Right lobe of liver (tissue), 6 donors: ENCODE results near the gene PARL. TPM values are rescaled to one million over a fixed set of nuclear protein-coding genes. Genes with fewer than 3 reads are reported as not detected.

Experiments used
- ATAC-seq, 4 donors: fragments of 200-7000 bp; cut with Tn5 transposase; one replicate each; pipeline ENCODE4 v1.9.1; 2020; ENCODE audit warnings: mild to moderate bottlenecking in 4 of 4, moderate library complexity in 4 of 4
- DNase-seq, 3 donors: peaks; one replicate each; pipeline ENCODE4 v3.0.0-alpha.2; 2020
- H3K27ac ChIP-seq, 3 donors: fragments of 200-600 bp; one replicate each; pipeline ENCODE4 v1.8.0; 2022
- H3K27me3 ChIP-seq, 2 donors: fragments of 200-600 bp; one replicate each; pipeline ENCODE4 v1.8.0; 2022
- H3K36me3 ChIP-seq, 4 donors: fragments of 200-600 bp; sonication (generic) in 1 of 4; one replicate each; pipeline versions ENCODE4 v1.5.1 to v1.8.0; 2017 to 2022; ENCODE audit warnings: control low read depth in 1 of 4
- H3K4me1 ChIP-seq, 4 donors: fragments of 200-600 bp; sonication (generic) in 1 of 4; one replicate each; pipeline versions ENCODE4 v1.5.1 to v1.8.0; 2017 to 2022; ENCODE audit warnings: control low read depth in 1 of 4
- H3K4me3 ChIP-seq, 3 donors: fragments of 200-600 bp; one replicate each; pipeline ENCODE4 v1.8.0; 2022
- H3K9me3 ChIP-seq, 4 donors: fragments of 200-600 bp; sonication (generic) in 1 of 4; one replicate each; pipeline versions ENCODE4 v1.5.1 to v1.8.0; 2017 to 2022; ENCODE audit warnings: control low read depth in 1 of 4
- POLR2A ChIP-seq: fragments of 450-650 bp; IDR thresholded peaks from one replicate; pipeline ENCODE4 v1.6.1; 2017; ENCODE audit warnings: antibody characterized with exemption, mild to moderate bottlenecking
- WGBS: methylation state at CpG from one replicate; pipeline ENCODE4 v1.1.6; 2018; ENCODE audit warnings: low coverage, low lambda C conversion rate; ENCODE audit not compliant: insufficient coverage; ENCODE audit errors: missing lambda C conversion rate; 5-methylcytosine and 5-hydroxymethylcytosine counted together
- intact Hi-C, 2 donors: fragments of 100-400 bp; cut with DNase I; formaldehyde crosslinking; loops; one replicate each; pipeline versions ENCODE4 v1.11.2 to v1.14.1; 2022
- total RNA-seq, 6 experiments: library from RNA; depleted of rRNA in 2 of 6; stranded (reverse); fragments of >200 nt in 2 of 6; fragmentation: NEBNext Ultra II Directional in 3 of 6; extraction: Animal tissue kit (Norgen Biotek cat#: 25700) in 3 of 6; gene quantifications; one replicate each; pipeline versions ENCODE4 v1.1.0 to v1.2.4, GENCODE V29; 2016 to 2023
- TF ChIP-seq, protein P1 (sequence below), 4 donors: fragments of 200-600 bp in 3 of 4; fragments of 450-650 bp in 1 of 4; IDR thresholded peaks; one replicate each; pipeline versions ENCODE4 v1.5.1 to v1.8.0; 2016 to 2022; ENCODE audit warnings: antibody characterized with exemption in 4 of 4, mild to moderate bottlenecking in 2 of 4
- donor health status: DM: no; HTN: yes; CAD: no.
- donor health status: DM: no; HTN: no; CAD: no.
- donor health status: DM: no; HTN: no; CAD: no.
- donor health status: DM: no; HTN: yes; CAD: no.
- donor health status: DM: no; HTN: yes; CAD: no.

Gene PARL
- total RNA-seq, 6 experiments from 2014 or later = 23.7 to 29.0 (median 26.2) TPM

GRCh38 chr3:183797996-183798395 is 86.7 kb downstream of the PARL start:
- Histone ChIP-seq H3K9me3 (no peaks in the 10 kb centered on the region), H3K4me1 (no peaks in the 10 kb centered on the region), H3K27me3 (no peaks in the 10 kb centered on the region), H3K27ac (no peak overlapping the region), H3K36me3 (peaks cover 4 to 40% (median 17%) of the 10 kb centered on the region in 4 donors), H3K4me3 (no peak overlapping the region)
- TF ChIP-seq, protein P1, sequence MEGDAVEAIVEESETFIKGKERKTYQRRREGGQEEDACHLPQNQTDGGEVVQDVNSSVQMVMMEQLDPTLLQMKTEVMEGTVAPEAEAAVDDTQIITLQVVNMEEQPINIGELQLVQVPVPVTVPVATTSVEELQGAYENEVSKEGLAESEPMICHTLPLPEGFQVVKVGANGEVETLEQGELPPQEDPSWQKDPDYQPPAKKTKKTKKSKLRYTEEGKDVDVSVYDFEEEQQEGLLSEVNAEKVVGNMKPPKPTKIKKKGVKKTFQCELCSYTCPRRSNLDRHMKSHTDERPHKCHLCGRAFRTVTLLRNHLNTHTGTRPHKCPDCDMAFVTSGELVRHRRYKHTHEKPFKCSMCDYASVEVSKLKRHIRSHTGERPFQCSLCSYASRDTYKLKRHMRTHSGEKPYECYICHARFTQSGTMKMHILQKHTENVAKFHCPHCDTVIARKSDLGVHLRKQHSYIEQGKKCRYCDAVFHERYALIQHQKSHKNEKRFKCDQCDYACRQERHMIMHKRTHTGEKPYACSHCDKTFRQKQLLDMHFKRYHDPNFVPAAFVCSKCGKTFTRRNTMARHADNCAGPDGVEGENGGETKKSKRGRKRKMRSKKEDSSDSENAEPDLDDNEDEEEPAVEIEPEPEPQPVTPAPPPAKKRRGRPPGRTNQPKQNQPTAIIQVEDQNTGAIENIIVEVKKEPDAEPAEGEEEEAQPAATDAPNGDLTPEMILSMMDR (IDR thresholded peaks at IDR 0.05) = no peak
- TF ChIP-seq POLR2A = no peak
- ATAC-seq (no peak), DNase-seq (no peak)
- intact Hi-C loops = no loop called here
- 88% methylated on average over 6 of the region's 9 CpGs for WGBS

GRCh38 chr3:183796372-183796771 is 88.3 kb downstream of the PARL start:
- Histone ChIP-seq H3K27me3 (no peaks in the 10 kb centered on the region), H3K36me3 (peaks cover 3 to 33% (median 15%) of the 10 kb centered on the region in 4 donors), H3K27ac (no peak overlapping the region), H3K4me1 (no peaks in the 10 kb centered on the region), H3K4me3 (no peak overlapping the region), H3K9me3 (no peaks in the 10 kb centered on the region)
- WGBS = 80% methylated on average over 6 of the region's 6 CpGs
- no peak for DNase-seq
- TF ChIP-seq, protein P1 (IDR thresholded peaks at IDR 0.05) = no peak
- TF ChIP-seq POLR2A = no peak
- intact Hi-C loops = no loop called here
- ATAC-seq = no peak

- Histone ChIP-seq H3K4me1 (no peaks in the 10 kb centered on the region), H3K9me3 (no peaks in the 10 kb centered on the region), H3K4me3 (no peak overlapping the region), H3K27me3 (no peaks in the 10 kb centered on the region), H3K27ac (no peak overlapping the region), H3K36me3 (peaks cover 0 to 23% (median 15%) of the 10 kb centered on the region in 4 donors)
- DNase-seq = no peak
- ATAC-seq = no peak
- WGBS = 91% methylated on average over 4 of the region's 4 CpGs
- intact Hi-C loops = no loop called here
- TF ChIP-seq, protein P1 (IDR thresholded peaks at IDR 0.05) = no peak
- no peak for TF ChIP-seq POLR2A
Observed at GRCh38 chr3:183794452-183794851, 90.2 kb downstream of the PARL start.

DNA sequence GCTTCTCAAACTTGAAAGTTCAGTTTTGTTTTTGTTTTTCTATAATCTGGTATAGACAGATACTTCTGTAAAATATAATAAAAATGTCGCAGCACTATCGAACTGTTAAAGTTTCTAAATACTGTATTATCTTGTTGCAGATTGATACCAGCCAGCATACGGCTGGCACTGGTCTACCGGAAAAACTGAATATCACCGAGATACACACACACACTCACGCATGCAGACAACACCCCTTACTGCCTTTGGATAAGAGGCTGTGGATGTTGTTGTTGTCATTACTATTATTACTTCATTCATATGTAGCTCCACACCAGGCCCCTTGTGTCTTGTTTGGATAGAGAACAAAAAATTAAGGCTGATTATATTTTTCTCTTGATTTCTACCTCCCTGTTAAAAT is 91.7 kb downstream of the PARL start:
- H3K36me3 ChIP-seq = peaks cover 0 to 15% (median 11%) of the 10 kb centered on the region in 4 donors
- no peaks in the 10 kb centered on the region for H3K9me3 ChIP-seq
- H3K4me3 ChIP-seq = no peak overlapping the region
- WGBS = 95% methylated on average over 6 of the region's 6 CpGs
- intact Hi-C loops = no loop called here
- TF ChIP-seq, protein P1 (IDR thresholded peaks at IDR 0.05) = no peak
- TF ChIP-seq POLR2A = no peak
- H3K27me3 ChIP-seq = no peaks in the 10 kb centered on the region
- no peak for DNase-seq
- H3K4me1 ChIP-seq = no peaks in the 10 kb centered on the region
- no peak for ATAC-seq
- H3K27ac ChIP-seq = no peak overlapping the region

DNA sequence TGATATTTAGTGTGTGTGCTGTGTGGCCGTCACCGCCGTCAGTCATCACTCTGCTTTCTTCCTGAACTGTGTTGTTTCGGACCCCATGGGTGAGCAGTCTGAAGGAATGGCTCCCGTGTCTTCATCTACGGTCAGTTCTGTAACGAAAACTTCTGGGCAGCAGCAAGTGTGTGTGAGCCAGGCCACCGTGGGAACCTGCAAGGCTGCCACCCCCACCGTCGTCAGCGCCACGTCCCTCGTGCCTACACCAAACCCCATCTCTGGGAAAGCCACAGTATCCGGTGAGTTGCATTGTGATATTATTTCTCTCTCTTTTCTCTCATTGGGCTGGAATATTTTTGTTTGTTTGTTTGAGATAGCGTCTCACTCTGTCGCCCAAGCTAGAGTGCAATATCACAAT is 94.0 kb downstream of the PARL start:
- intact Hi-C loops = no loop called here
- no peak for TF ChIP-seq POLR2A
- TF ChIP-seq, protein P1 (IDR thresholded peaks at IDR 0.05) = no peak
- DNase-seq (no peak), ATAC-seq (no peak)
- WGBS = 96% methylated on average over 13 of the region's 16 CpGs
- Histone ChIP-seq H3K27me3 (no peaks in the 10 kb centered on the region), H3K4me3 (no peak overlapping the region), H3K9me3 (no peaks in the 10 kb centered on the region), H3K36me3 (peaks cover 0 to 28% (median 19%) of the 10 kb centered on the region in 4 donors), H3K4me1 (no peaks in the 10 kb centered on the region), H3K27ac (no peak overlapping the region)
